K562 (cell line): ENCODE measurements around the gene IRAK4. TPM values are rescaled to one million over a fixed set of nuclear protein-coding genes. Genes with fewer than 3 reads are reported as not detected.

Source experiments
- ASH1L ChIP-seq: fragments of 450-650 bp; IDR thresholded peaks from 2 replicates; pipeline ENCODE4 v1.6.1; 2018; ENCODE audit warnings: borderline replicate concordance, mild to moderate bottlenecking, low read depth; ENCODE audit not compliant: partially characterized antibody
- ATF7 ChIP-seq: fragments of 450-650 bp; IDR thresholded peaks from 2 replicates; pipeline ENCODE4 v1.7.1; 2014; ENCODE audit warnings: mild to moderate bottlenecking, moderate library complexity
- CCNT2 ChIP-seq: IDR thresholded peaks from 2 replicates; pipeline ENCODE4 v1.6.1; 2011; ENCODE audit warnings: borderline replicate concordance, low read depth, mild to moderate bottlenecking, moderate library complexity, mixed read lengths, low read length; ENCODE audit not compliant: insufficient read length; ENCODE audit errors: extremely low read depth
- DMBX1 ChIP-seq: fragments of 250-450 bp; sonication (Bioruptor Pico); IDR thresholded peaks from 2 replicates; pipeline ENCODE4 v1.8.0; 2022; ENCODE audit warnings: inconsistent platforms, mild to moderate bottlenecking, moderate library complexity, borderline replicate concordance
- ETV1 ChIP-seq: fragments of 450-650 bp; conservative IDR thresholded peaks from 2 replicates; pipeline ENCODE4 v1.6.1; 2016; ENCODE audit warnings: missing genetic modification characterization, control low read depth, low read depth, missing compliant biosample characterization
- GABPB1 ChIP-seq: sonication (generic); formaldehyde crosslinking; IDR thresholded peaks from 2 replicates; pipeline ENCODE4 v1.8.0; 2022; ENCODE audit warnings: mild to moderate bottlenecking, missing genetic modification reagents
- HIVEP1 ChIP-seq: fragments of 250-450 bp; sonication (Bioruptor Pico); IDR thresholded peaks from 2 replicates; pipeline ENCODE4 v1.4.0; 2020; ENCODE audit warnings: mild to moderate bottlenecking
- HMGN3 ChIP-seq: IDR thresholded peaks from 2 replicates; pipeline ENCODE4 v1.6.1; 2011; ENCODE audit warnings: borderline replicate concordance, low read depth, mild to moderate bottlenecking, mixed read lengths, low read length; ENCODE audit not compliant: insufficient read length; ENCODE audit errors: extremely low read depth
- MIER1 ChIP-seq: fragments of 450-650 bp; IDR thresholded peaks from 2 replicates; pipeline ENCODE4 v1.6.1; 2016; ENCODE audit warnings: antibody characterized with exemption, mild to moderate bottlenecking, low read depth
- NCOA2 ChIP-seq, 2 experiments: fragments of 450-650 bp; IDR thresholded peaks; 2 replicates each; pipeline ENCODE4 v1.6.1; 2018; ENCODE audit warnings: mild to moderate bottlenecking in 2 of 2, moderate library complexity in 1 of 2; ENCODE audit not compliant: partially characterized antibody in 2 of 2
- POLR2G ChIP-seq: fragments of 200-400 bp; formaldehyde crosslinking; IDR thresholded peaks from 2 replicates; pipeline ENCODE4 v1.6.1; 2017; ENCODE audit warnings: low read depth, mild to moderate bottlenecking, antibody characterized with exemption, low read length, moderate library complexity
- SIN3B ChIP-seq: fragments of 450-650 bp; IDR thresholded peaks from 2 replicates; pipeline ENCODE4 v1.6.1; 2017; ENCODE audit warnings: low read depth, mild to moderate bottlenecking, moderate library complexity
- TRIM28 ChIP-seq: fragments of 450-650 bp; IDR thresholded peaks from 2 replicates; pipeline ENCODE4 v1.6.1; 2017
- TSC22D4 ChIP-seq: fragments of 450-650 bp; IDR thresholded peaks from 2 replicates; pipeline ENCODE4 v1.6.1; 2016; ENCODE audit warnings: missing genetic modification characterization, missing biosample characterization, control low read depth
- ZFP30 ChIP-seq: fragments of 250-450 bp; sonication (Bioruptor Pico); IDR thresholded peaks from 2 replicates; pipeline ENCODE4 v1.8.0; 2022; ENCODE audit warnings: moderate library complexity, mild to moderate bottlenecking, inconsistent platforms, borderline replicate concordance
- ZZZ3 ChIP-seq: fragments of 450-650 bp; IDR thresholded peaks from 2 replicates; pipeline ENCODE4 v1.6.1; 2016; ENCODE audit warnings: antibody characterized with exemption, mild to moderate bottlenecking, moderate library complexity
- polyA plus RNA-seq, 8 experiments: library from polyadenylated mRNA; depleted of rRNA in 4 of 8; stranded (reverse) in 5 of 8; unstranded in 3 of 8; fragments of >200 nt; fragmentation: Nextera tagmentation in 2 of 8; fragmentation: Illumina TruSeq in 1 of 8; extraction: Ambion mirVana in 2 of 8; extraction: Trizol in 1 of 8; gene quantifications; 2 replicates each; pipeline versions ENCODE4 v1.2.1 to v1.2.3, GENCODE V29; 2011 to 2014; ENCODE audit warnings: inconsistent platforms in 1 of 8, missing spikeins in 1 of 8
- total RNA-seq, 7 experiments: library from RNA; depleted of rRNA in 6 of 7; stranded (reverse); fragments of >200 nt in 6 of 7; fragmentation: Illumina TruSeq in 2 of 7; extraction: Trizol in 2 of 7; gene quantifications; 2 replicates each; pipeline versions ENCODE4 v1.2.1 to v1.2.3, GENCODE V29; 2011 to 2021; ENCODE audit warnings: low replicate concordance in 1 of 7
- TF ChIP-seq, protein P1 (sequence below): fragments of 150-350 bp; IDR thresholded peaks from 2 replicates; pipeline ENCODE4 v1.6.1; 2014; ENCODE audit warnings: low read depth, mild to moderate bottlenecking, low read length, borderline replicate concordance
- TF ChIP-seq, protein P2 (sequence below): sonication (generic); formaldehyde crosslinking; IDR thresholded peaks from 2 replicates; pipeline ENCODE4 v1.8.0; 2022; ENCODE audit warnings: missing genetic modification reagents, mild to moderate bottlenecking, moderate library complexity, borderline replicate concordance
- TF ChIP-seq, protein P3 (sequence below), 2 experiments: fragments of 250-450 bp in 1 of 2; fragments of 450-650 bp in 1 of 2; sonication (Bioruptor Pico) in 1 of 2; IDR thresholded peaks; 2 replicates each; pipeline versions ENCODE4 v1.6.1 to v1.8.0; 2016 to 2021; ENCODE audit warnings: mild to moderate bottlenecking in 2 of 2, moderate library complexity in 2 of 2, missing compliant biosample characterization in 1 of 2, missing genetic modification characterization in 1 of 2
- TF ChIP-seq, protein P4 (sequence below): fragments of 450-650 bp; IDR thresholded peaks from 2 replicates; pipeline ENCODE4 v1.7.0; 2016; ENCODE audit warnings: borderline replicate concordance

The IRAK4 gene
- total and polyA plus RNA-seq, 9 of the 15 experiments (the other 6 are each of a cell fraction or from before 2014, with no cell fraction given): 10.8 to 34.5 (median 16.0) TPM

DNA sequence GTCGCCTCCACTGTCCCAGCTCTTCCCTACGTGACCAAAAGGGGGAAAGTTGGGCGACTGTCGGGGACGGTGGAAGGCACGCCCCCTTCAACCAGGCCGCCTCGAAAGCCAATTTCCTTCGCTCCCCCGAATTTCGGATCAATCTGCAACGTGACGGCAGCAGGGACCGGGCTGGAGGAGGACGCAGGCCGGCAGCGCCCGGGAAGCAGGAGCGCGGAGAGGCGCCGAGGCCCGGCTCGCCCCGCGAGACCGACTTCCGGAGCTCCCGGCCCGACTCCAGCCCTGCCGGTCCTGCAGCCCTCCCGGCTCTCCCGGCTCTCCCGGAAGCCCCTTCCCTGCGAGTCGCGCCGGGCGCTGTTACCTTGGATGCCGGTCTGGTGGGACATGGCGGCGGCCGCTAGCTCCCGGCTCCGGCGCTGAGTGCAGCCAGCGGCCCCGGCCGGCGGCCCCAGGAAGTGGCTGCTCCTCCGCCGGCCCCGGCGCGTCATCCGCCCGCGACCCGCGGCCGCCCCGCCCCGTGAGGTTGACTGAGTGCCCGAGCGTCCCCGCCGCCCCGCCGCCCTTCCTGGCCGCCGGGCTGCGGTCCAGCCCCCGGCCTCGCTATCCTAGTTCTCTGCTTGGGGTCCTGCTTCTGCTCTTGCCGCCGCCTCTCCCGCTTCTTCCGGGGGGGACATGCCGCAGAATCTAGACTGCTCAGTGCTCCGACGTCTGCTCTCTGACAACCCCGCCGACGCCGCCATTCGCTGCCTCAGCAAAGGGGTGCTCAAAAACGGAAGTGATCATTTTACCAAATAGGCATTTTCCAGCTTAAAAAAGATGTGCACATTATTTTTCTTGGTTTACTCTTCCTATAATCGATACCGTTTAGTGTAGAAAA lies 47.3 kb downstream of the IRAK4 start, which contains the start of gene TWF1 (continued):
- TF ChIP-seq, protein P1, sequence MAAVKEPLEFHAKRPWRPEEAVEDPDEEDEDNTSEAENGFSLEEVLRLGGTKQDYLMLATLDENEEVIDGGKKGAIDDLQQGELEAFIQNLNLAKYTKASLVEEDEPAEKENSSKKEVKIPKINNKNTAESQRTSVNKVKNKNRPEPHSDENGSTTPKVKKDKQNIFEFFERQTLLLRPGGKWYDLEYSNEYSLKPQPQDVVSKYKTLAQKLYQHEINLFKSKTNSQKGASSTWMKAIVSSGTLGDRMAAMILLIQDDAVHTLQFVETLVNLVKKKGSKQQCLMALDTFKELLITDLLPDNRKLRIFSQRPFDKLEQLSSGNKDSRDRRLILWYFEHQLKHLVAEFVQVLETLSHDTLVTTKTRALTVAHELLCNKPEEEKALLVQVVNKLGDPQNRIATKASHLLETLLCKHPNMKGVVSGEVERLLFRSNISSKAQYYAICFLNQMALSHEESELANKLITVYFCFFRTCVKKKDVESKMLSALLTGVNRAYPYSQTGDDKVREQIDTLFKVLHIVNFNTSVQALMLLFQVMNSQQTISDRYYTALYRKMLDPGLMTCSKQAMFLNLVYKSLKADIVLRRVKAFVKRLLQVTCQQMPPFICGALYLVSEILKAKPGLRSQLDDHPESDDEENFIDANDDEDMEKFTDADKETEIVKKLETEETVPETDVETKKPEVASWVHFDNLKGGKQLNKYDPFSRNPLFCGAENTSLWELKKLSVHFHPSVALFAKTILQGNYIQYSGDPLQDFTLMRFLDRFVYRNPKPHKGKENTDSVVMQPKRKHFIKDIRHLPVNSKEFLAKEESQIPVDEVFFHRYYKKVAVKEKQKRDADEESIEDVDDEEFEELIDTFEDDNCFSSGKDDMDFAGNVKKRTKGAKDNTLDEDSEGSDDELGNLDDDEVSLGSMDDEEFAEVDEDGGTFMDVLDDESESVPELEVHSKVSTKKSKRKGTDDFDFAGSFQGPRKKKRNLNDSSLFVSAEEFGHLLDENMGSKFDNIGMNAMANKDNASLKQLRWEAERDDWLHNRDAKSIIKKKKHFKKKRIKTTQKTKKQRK: no peak
- TF ChIP-seq MIER1 (no peak), ATF7 (peak; percentile 81), POLR2G (peak; percentile 96), HIVEP1 (no peak), NCOA2 (IDR thresholded peaks at IDR 0.05; ENCODE audit: partially characterized antibody in 2 of 2) (no peak), HMGN3 (peak; percentile 71), GABPB1 (CRISPR knock-in tag) (peak; percentile 73), DMBX1 (no peak), ASH1L (no peak), CCNT2 (peak; percentile 54), TSC22D4 (tag) (no peak), ZFP30 (CRISPR knock-in tag) (no peak), TRIM28 (peak; percentile 22; the same call in 1 of the 2 replicates), ZZZ3 (no peak), ETV1 (tag) (peak; percentile 63), SIN3B (peak; percentile 85)
- TF ChIP-seq, protein P2, sequence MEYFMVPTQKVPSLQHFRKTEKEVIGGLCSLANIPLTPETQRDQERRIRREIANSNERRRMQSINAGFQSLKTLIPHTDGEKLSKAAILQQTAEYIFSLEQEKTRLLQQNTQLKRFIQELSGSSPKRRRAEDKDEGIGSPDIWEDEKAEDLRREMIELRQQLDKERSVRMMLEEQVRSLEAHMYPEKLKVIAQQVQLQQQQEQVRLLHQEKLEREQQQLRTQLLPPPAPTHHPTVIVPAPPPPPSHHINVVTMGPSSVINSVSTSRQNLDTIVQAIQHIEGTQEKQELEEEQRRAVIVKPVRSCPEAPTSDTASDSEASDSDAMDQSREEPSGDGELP (CRISPR knock-in tag): peak; percentile 23; the same call in 1 of the 2 replicates
- TF ChIP-seq, protein P3, sequence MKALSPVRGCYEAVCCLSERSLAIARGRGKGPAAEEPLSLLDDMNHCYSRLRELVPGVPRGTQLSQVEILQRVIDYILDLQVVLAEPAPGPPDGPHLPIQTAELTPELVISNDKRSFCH (CRISPR knock-in tag; IDR thresholded peaks at IDR 0.05): no peak
- TF ChIP-seq, protein P3 (tag; IDR thresholded peaks at IDR 0.05): 0 out of 2 replicates have a peak, but pooled peaks have one; percentile 31
- TF ChIP-seq, protein P4, sequence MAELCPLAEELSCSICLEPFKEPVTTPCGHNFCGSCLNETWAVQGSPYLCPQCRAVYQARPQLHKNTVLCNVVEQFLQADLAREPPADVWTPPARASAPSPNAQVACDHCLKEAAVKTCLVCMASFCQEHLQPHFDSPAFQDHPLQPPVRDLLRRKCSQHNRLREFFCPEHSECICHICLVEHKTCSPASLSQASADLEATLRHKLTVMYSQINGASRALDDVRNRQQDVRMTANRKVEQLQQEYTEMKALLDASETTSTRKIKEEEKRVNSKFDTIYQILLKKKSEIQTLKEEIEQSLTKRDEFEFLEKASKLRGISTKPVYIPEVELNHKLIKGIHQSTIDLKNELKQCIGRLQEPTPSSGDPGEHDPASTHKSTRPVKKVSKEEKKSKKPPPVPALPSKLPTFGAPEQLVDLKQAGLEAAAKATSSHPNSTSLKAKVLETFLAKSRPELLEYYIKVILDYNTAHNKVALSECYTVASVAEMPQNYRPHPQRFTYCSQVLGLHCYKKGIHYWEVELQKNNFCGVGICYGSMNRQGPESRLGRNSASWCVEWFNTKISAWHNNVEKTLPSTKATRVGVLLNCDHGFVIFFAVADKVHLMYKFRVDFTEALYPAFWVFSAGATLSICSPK: no peak
